Dermis blood vessel endothelial cell (primary cell): Measurements from ENCODE around the gene BACE2. TPM values are rescaled to one million over a fixed set of nuclear protein-coding genes. Genes with fewer than 3 reads are reported as not detected.

Experiments used
- DNase-seq: peaks from one replicate; pipeline ENCODE4 v3.0.0; 2010
- total RNA-seq: library from RNA; depleted of rRNA; stranded (reverse); fragments of >200 nt; gene quantifications from 2 replicates; pipeline ENCODE4 v1.2.3, GENCODE V29; 2014

The BACE2 gene
- total RNA-seq, 1 donor from 2014 or later: 696 TPM

- DNase-seq: no peak
Observed at GRCh38 chr21:41149199-41149598, 18.8 kb upstream of the BACE2 start.

- peak; percentile 86 for DNase-seq
Observed at GRCh38 chr21:41152147-41152546, 15.8 kb upstream of the BACE2 start.

- DNase-seq: no peak
Observed at GRCh38 chr21:41153443-41153842, 14.5 kb upstream of the BACE2 start.

GRCh38 chr21:41156142-41156541, 11.8 kb upstream of the BACE2 start:
- no peak for DNase-seq

GRCh38 chr21:41158026-41158425, 9.9 kb upstream of the BACE2 start:
- no peak for DNase-seq

GRCh38 chr21:41160036-41160435, 7.9 kb upstream of the BACE2 start:
- no peak for DNase-seq

GRCh38 chr21:41161428-41161827, 6.5 kb upstream of the BACE2 start:
- DNase-seq: no peak

GRCh38 chr21:41162096-41162495, 5.9 kb upstream of the BACE2 start:
- peak; percentile 62 for DNase-seq

GRCh38 chr21:41163091-41163490, 4.9 kb upstream of the BACE2 start:
- no peak for DNase-seq

GRCh38 chr21:41164052-41164451, 3.9 kb upstream of the BACE2 start:
- no peak for DNase-seq

GRCh38 chr21:41164981-41165655, 2.8 kb upstream of the BACE2 start:
- peak; percentile 95 for DNase-seq

GRCh38 chr21:41166884-41167283, 1.1 kb upstream of the BACE2 start:
- DNase-seq: peak; percentile 28

- peak; percentile 68 for DNase-seq
Observed at GRCh38 chr21:41168391-41169257, 664 bp downstream of the BACE2 start.

- no peak for DNase-seq
Observed at GRCh38 chr21:41169258-41169576, 1.3 kb downstream of the BACE2 start.

GRCh38 chr21:41169701-41170100, 1.7 kb downstream of the BACE2 start:
- DNase-seq: peak; percentile 40

- peak; percentile 87 for DNase-seq
Observed at GRCh38 chr21:41170442-41170841, 2.5 kb downstream of the BACE2 start.

- peak; percentile 95 for DNase-seq
Observed at GRCh38 chr21:41170859-41171609, 3.1 kb downstream of the BACE2 start.

GRCh38 chr21:41175080-41175479, 7.1 kb downstream of the BACE2 start:
- DNase-seq: no peak

GRCh38 chr21:41176846-41177245, 8.9 kb downstream of the BACE2 start:
- DNase-seq: no peak

GRCh38 chr21:41180752-41181151, 12.8 kb downstream of the BACE2 start:
- DNase-seq: no peak

GRCh38 chr21:41182547-41182946, 14.6 kb downstream of the BACE2 start:
- DNase-seq: no peak

- DNase-seq: no peak
Observed at GRCh38 chr21:41183575-41183974, 15.6 kb downstream of the BACE2 start.

GRCh38 chr21:41185802-41186201, 17.8 kb downstream of the BACE2 start:
- DNase-seq: no peak
